NCI-H69 (cell line): ENCODE data around the gene ZNF502.
"Not testable (repeated sequence)": the region's sequence is repeated elsewhere in the genome, so short reads cannot be mapped to it uniquely, and the experiment has no call there.

Experiments
- DNase-seq: peaks from one replicate; lab custom pipeline; 2025; lab: John Stamatoyannopoulos, UW

The ZNF502 gene

GRCh38 chr3:44712455-44713075, at the start of gene ZNF502:
ZNF502 (plus strand) TSS chr3:44712660; CDS start chr3:44720262, 7,602 bp downstream.
- peak; percentile 66 for DNase-seq

- no peak for DNase-seq
Observed at GRCh38 chr3:44665173-44665572, 47.3 kb upstream of the ZNF502 start.

GRCh38 chr3:44666346-44666745, 46.1 kb upstream of the ZNF502 start:
- DNase-seq, result no peak

DNA sequence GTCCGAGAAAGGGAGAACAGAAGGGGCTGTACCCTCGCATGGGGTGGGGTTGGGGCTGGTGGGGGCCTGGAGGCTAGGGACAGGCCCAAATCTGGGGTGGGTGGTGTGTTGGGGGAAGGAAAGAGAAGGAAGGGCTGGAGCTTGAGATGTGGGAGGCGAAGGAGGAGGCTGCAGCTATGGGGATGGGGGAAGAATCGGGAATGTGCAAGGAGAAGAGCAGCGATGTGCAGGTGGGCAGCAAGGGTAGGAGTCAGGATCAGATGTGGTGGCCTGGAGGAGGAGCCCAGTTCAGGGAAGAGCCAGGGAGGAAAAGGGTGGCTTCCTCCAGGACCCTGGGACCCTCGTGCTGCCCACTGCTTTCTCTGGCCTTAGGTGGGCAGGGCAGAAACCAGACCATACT, 42.7 kb upstream of the ZNF502 start:
- no peak for DNase-seq

- DNase-seq, result not testable (repeated sequence)
Observed at GRCh38 chr3:44673466-44673865, 39.0 kb upstream of the ZNF502 start.

DNA sequence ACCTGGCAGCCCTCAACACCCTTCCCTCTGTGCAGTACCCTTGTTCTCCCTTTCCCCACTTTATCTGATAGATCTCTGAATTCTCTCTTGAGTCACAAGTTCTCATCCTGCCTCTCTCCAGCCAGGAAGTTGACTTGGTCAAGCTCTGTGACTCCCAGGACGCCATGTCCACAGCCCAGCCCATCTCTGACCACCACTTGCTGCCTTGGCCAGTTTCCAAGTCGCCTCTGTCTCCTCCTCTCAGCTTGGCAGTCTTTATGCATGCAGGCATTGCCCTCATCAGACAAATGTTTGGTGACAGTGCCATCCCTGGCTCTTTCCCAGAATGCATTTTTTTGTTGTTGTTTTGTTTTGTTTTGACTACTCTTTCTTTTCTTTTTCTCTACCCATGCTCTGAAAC, 38.2 kb upstream of the ZNF502 start:
- peak; percentile 0 for DNase-seq

DNA sequence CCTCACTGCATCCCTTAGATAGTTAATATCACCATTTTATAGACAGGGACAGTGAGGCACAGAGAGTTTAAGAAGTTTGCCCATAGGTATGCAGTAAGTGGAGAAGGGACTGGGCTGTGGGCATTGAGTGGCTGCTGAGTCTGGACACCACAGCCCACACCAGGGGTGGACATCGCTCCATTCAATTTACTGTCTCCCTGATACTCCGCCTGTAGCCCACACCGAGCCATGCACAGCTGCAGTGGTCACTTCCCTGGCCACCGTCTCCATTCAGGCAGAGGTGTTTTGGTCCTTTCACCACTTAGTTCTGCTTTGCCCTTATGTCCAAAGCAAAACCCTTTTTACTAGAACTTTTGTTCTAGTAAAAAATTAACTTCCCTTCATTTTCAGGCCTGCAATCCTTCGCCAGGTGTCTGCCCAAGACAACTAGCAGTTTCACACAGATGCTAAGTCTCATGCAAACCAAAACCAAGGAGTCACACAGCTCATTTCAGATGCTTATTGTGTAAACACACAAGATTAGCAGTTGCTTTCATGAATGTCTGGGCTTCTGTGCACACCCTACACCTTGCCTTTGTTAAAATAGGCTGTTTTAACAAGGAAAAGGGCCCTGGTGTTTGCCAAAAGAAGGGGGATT, 33.9 kb upstream of the ZNF502 start:
- DNase-seq, result no peak

- no peak for DNase-seq
Observed at GRCh38 chr3:44680921-44681455, 31.5 kb upstream of the ZNF502 start.

GRCh38 chr3:44682182-44682896, 30.1 kb upstream of the ZNF502 start:
- DNase-seq, result no peak

- peak; percentile 93 for DNase-seq
Observed at GRCh38 chr3:44685128-44685800, 27.2 kb upstream of the ZNF502 start.

GRCh38 chr3:44687898-44688297, 24.6 kb upstream of the ZNF502 start:
- no peak for DNase-seq

DNA sequence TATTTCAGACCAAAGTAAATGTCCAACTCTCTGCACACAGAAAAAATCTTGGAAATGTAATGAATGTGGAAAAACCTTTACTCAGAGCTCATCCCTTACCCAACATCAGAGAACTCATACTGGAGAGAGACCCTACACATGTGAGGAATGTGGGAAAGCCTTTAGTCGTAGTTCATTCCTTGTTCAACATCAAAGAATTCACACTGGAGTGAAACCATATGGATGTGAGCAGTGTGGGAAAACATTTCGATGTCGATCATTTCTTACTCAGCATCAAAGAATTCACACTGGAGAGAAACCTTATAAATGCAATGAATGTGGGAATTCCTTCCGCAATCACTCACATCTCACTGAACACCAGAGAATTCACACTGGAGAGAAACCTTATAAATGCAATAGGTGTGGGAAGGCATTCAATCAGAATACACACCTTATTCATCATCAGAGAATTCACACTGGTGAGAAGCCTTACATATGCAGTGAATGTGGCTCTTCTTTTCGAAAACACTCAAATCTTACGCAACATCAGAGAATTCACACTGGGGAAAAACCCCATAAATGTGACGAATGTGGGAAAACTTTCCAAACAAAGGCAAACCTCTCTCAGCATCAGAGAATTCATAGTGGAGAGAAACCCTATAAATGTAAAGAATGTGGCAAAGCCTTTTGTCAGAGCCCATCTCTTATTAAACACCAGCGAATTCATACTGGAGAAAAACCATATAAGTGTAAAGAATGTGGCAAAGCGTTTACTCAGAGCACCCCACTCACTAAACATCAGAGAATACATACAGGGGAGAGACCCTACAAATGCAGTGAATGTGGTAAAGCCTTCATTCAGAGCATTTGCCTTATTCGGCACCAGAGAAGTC, 9.0 kb downstream of the ZNF502 start:
- no peak for DNase-seq

- DNase-seq, result no peak
Observed at GRCh38 chr3:44722103-44722401, 9.6 kb downstream of the ZNF502 start.

GRCh38 chr3:44729384-44729910, 17.0 kb downstream of the ZNF502 start, which contains the start of gene ZNF501:
ZNF501 (plus strand) TSS chr3:44729635; CDS start chr3:44734422, 4,787 bp downstream.
- peak; percentile 94 for DNase-seq

DNA sequence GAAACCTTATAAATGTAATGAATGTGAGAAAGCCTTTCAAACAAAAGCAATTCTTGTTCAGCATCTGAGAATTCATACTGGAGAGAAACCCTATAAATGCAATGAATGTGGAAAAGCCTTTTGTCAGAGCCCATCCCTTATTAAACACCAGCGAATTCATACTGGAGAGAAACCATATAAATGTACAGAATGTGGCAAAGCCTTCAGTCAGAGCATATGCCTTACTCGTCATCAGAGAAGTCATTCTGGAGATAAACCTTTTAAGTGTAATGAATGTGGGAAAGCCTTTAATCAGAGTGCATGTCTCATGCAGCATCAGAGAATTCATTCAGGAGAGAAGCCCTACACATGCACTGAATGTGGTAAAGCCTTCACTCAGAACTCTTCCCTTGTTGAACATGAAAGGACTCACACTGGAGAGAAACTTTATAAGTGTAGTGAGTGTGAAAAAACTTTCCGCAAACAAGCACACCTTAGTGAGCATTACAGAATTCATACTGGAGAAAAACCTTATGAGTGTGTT, 22.2 kb downstream of the ZNF502 start:
- no peak for DNase-seq

DNA sequence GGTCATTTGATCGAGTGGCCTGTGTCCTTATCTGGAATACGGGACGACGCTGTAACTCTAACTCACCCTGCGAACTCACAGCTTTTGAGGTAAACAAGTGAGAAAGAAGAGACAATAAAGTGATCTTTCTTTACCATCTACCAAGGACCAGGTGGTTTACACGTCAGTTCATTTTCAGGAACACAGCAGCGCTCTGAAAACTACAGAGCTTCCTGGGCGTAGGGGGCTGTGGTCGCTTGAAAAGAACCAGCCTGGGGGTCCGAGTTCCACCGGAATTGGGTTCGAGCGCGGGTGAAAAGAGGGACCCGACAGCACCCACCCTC, 48.6 kb downstream of the ZNF502 start:
- DNase-seq, result no peak

- peak; percentile 94 for DNase-seq
Observed at GRCh38 chr3:44761424-44762169, 49.1 kb downstream of the ZNF502 start, which contains the start of the genes KIAA1143 and KIF15. KIAA1143 (minus strand) TSS chr3:44761619; CDS start chr3:44761602, 17 bp downstream. KIF15 (plus strand) TSS chr3:44761794; CDS start chr3:44761866, 72 bp downstream.

- no peak for DNase-seq
Observed at GRCh38 chr3:44762170-44762677, 49.8 kb downstream of the ZNF502 start.

DNA sequence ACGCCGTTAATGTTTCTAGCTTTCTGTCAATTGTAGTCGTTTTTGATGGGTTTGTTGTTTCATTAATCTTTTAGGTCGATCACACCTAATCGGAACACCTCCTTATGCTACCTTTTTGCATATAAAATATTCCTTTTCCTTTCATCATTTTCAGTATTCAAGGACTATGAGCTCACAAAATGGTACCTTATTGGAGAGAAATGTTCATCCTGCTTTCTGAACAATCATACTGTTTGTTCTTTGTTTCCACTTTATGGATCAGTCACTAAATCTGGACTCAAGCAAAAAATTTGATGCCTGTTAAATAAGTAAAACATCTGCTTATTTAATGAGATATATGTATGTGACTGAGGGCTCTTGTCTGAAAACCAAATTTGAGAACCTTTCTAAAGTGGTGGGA, 50.2 kb downstream of the ZNF502 start:
- no peak for DNase-seq

GRCh38 chr3:44764248-44764647, 51.8 kb downstream of the ZNF502 start:
- DNase-seq, result no peak
